CD4-positive, alpha-beta T cell treated with Interferon gamma for 1 hour (primary cell): ENCODE results near the gene MACROD2.
"Not testable (repeated sequence)": the region's sequence is repeated elsewhere in the genome, so short reads cannot be mapped to it uniquely, and the experiment has no call there.

Source experiments
- DNase-seq: peaks from one replicate; pipeline ENCODE4 v3.0.0-alpha.2; 2020

Gene MACROD2

GRCh38 chr20:14892782-14893181 lies 897.5 kb downstream of the MACROD2 start:
- DNase-seq = no peak

- no peak for DNase-seq
Observed at GRCh38 chr20:14896569-14896968, 901.3 kb downstream of the MACROD2 start.

- DNase-seq = no peak
Observed at GRCh38 chr20:14897608-14898007, 902.3 kb downstream of the MACROD2 start.

GRCh38 chr20:14902432-14903089 lies 907.2 kb downstream of the MACROD2 start:
- DNase-seq = no peak

GRCh38 chr20:14906908-14907434 lies 911.7 kb downstream of the MACROD2 start:
- no peak for DNase-seq

- no peak for DNase-seq
Observed at GRCh38 chr20:14910126-14910525, 914.8 kb downstream of the MACROD2 start.

GRCh38 chr20:14913896-14914620 lies 918.7 kb downstream of the MACROD2 start:
- no peak for DNase-seq

- DNase-seq = no peak
Observed at GRCh38 chr20:14914633-14915032, 919.3 kb downstream of the MACROD2 start.

GRCh38 chr20:14915356-14915755 lies 920.0 kb downstream of the MACROD2 start:
- no peak for DNase-seq

GRCh38 chr20:14916360-14916920 lies 921.1 kb downstream of the MACROD2 start:
- no peak for DNase-seq

- no peak for DNase-seq
Observed at GRCh38 chr20:14918281-14918680, 923.0 kb downstream of the MACROD2 start.

GRCh38 chr20:14918976-14919375 lies 923.7 kb downstream of the MACROD2 start:
- no peak for DNase-seq

- no peak for DNase-seq
Observed at GRCh38 chr20:14919501-14920081, 924.3 kb downstream of the MACROD2 start.

- DNase-seq = no peak
Observed at GRCh38 chr20:14921513-14921912, 926.2 kb downstream of the MACROD2 start.

GRCh38 chr20:14922503-14923267 lies 927.4 kb downstream of the MACROD2 start:
- no peak for DNase-seq

GRCh38 chr20:14924433-14924832 lies 929.1 kb downstream of the MACROD2 start:
- DNase-seq = no peak

- no peak for DNase-seq
Observed at GRCh38 chr20:14925300-14925699, 930.0 kb downstream of the MACROD2 start.

GRCh38 chr20:14926436-14926835 lies 931.1 kb downstream of the MACROD2 start:
- not testable (repeated sequence) for DNase-seq

- no peak for DNase-seq
Observed at GRCh38 chr20:14928083-14928482, 932.8 kb downstream of the MACROD2 start.

GRCh38 chr20:14929388-14929787 lies 934.1 kb downstream of the MACROD2 start:
- DNase-seq = no peak

- DNase-seq = no peak
Observed at GRCh38 chr20:14932040-14932439, 936.7 kb downstream of the MACROD2 start.

- DNase-seq = no peak
Observed at GRCh38 chr20:14935285-14935684, 940.0 kb downstream of the MACROD2 start.

- DNase-seq = no peak
Observed at GRCh38 chr20:14937021-14937420, 941.7 kb downstream of the MACROD2 start.
